Activated T-helper 1 cell treated with anti-CD3 and anti-CD28 coated beads, Interleukin-12 subunit alpha, Interleukin-12 subunit beta, Interleukin-2, Interleukin-4 antibody, amounts not matched to agents 30 ng/mL and 10 ng/mL and 1 ng/mL, durations not matched to agents 14 hours and 24 hours and 36 hours (primary cell): ENCODE results near the gene ITGAD. TPM values are rescaled to one million over a fixed set of nuclear protein-coding genes. Genes with fewer than 3 reads are reported as not detected.

ENCODE experiments used
- DNase-seq: peaks from one replicate; pipeline ENCODE4 v3.0.0; 2021; ENCODE audit warnings: low spot score
- H3K27ac Mint-ChIP-seq: one replicate; pipeline ENCODE4 v1.8.0; 2021; ENCODE audit warnings: mild to moderate bottlenecking, mixed read lengths
- H3K27me3 Mint-ChIP-seq: one replicate; pipeline ENCODE4 v1.8.0; 2022; ENCODE audit warnings: mild to moderate bottlenecking, moderate library complexity, mixed read lengths; ENCODE audit not compliant: insufficient read depth
- H3K36me3 Mint-ChIP-seq: one replicate; pipeline ENCODE4 v1.8.0; 2021; ENCODE audit warnings: low read depth, mixed read lengths
- H3K4me1 Mint-ChIP-seq: one replicate; pipeline ENCODE4 v1.8.0; 2021; ENCODE audit warnings: low read depth, mixed read lengths
- H3K4me3 Mint-ChIP-seq: one replicate; pipeline ENCODE4 v1.8.0; 2021; ENCODE audit warnings: mild to moderate bottlenecking, moderate library complexity, mixed read lengths
- H3K9me3 Mint-ChIP-seq: one replicate; pipeline ENCODE4 v1.8.0; 2021; ENCODE audit warnings: mixed read lengths
- intact Hi-C: fragments of 100-400 bp; cut with micrococcal nuclease; formaldehyde crosslinking; loops from one replicate; pipeline ENCODE4 v1.15.1; 2024
- total RNA-seq: library from RNA; stranded (reverse); gene quantifications from 2 replicates; pipeline ENCODE4 v1.2.3, GENCODE V29; 2022

The ITGAD gene
- total RNA-seq, 1 donor from 2014 or later: not detected

DNA sequence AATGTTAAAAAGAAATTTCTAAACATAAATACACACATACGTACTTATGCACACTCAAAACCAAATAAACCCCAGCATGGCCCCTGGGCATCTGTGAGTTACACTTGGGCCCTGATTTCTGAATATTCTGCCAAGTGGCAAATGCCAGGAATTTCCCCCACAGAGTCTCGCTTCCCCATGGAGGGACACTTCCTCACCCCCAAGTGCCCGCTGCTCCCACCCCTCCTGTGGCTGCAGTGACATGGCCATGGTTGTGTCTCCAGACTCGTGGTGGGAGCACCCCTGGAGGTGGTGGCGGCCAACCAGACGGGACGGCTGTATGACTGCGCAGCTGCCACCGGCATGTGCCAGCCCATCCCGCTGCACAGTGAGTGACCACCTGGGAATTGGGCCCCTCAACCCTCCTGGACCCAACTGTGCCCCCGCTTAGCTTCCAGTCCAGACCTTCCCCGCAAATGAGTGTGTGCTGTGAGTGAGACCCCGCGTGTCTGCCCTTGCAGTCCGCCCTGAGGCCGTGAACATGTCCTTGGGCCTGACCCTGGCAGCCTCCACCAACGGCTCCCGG, 4.0 kb downstream of the ITGAD start:
- H3K9me3 Mint-ChIP-seq: peaks cover 17% of the 10 kb centered on the region
- peaks cover 9% of the 10 kb centered on the region for H3K27me3 Mint-ChIP-seq
- H3K4me1 Mint-ChIP-seq: peaks cover 12% of the 10 kb centered on the region
- intact Hi-C loops: no loop called here
- no peak overlapping the region for H3K27ac Mint-ChIP-seq
- no peak overlapping the region for H3K4me3 Mint-ChIP-seq
- H3K36me3 Mint-ChIP-seq: peaks cover 6% of the 10 kb centered on the region
- no peak for DNase-seq

DNA sequence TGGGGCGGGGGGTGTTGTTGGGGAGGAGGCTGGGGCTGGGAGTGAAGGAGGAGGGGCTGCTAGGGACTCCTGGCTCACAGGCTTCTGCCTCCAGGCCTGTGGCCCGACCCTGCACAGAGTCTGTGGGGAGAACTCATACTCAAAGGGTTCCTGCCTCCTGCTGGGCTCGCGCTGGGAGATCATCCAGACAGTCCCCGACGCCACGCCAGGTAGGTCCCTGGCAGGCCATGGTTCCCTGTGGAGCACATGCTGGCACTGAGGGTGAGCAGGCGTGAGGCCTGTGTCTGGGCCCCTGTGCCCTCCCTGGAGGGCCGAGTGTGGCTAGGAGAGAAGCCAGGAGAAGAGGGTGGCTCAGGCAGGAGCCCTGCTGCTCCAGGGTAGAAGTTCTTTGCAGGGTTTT, 4.6 kb downstream of the ITGAD start:
- Mint-ChIP-seq H3K4me1 (peaks cover 15% of the 10 kb centered on the region), H3K4me3 (no peak overlapping the region), H3K36me3 (peaks cover 6% of the 10 kb centered on the region), H3K9me3 (peaks cover 17% of the 10 kb centered on the region), H3K27me3 (peaks cover 5% of the 10 kb centered on the region), H3K27ac (no peak overlapping the region)
- intact Hi-C loops: no loop called here
- no peak for DNase-seq

DNA sequence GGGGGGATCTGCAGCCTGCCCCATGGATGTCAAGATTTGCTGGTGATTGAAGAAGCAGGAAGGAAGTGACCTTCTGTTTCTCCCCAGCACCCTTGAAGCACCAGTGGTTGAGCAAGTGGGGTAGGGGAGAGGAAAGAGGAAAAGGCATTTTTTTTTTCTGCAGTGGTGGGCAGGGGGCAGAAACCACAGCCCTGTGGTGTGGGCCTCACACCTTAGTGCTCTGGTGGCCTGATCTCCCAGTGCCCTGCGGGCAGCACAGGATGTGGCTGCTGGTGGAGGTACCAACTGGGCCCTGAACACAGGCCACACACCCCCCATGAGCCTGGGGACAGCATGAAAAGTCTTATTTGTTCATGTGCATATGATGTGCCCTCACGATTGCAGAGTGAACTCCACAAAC, 7.1 kb downstream of the ITGAD start:
- Mint-ChIP-seq H3K27ac (no peak overlapping the region), H3K9me3 (peaks cover 17% of the 10 kb centered on the region), H3K27me3 (no peaks in the 10 kb centered on the region), H3K4me1 (peaks cover 17% of the 10 kb centered on the region), H3K36me3 (peaks cover 6% of the 10 kb centered on the region), H3K4me3 (no peak overlapping the region)
- intact Hi-C loops: loop anchor here (1.0 kb wide), 1 partner anchor 14 kb away; no protein-coding TSS in a partner anchor
- no peak for DNase-seq

DNA sequence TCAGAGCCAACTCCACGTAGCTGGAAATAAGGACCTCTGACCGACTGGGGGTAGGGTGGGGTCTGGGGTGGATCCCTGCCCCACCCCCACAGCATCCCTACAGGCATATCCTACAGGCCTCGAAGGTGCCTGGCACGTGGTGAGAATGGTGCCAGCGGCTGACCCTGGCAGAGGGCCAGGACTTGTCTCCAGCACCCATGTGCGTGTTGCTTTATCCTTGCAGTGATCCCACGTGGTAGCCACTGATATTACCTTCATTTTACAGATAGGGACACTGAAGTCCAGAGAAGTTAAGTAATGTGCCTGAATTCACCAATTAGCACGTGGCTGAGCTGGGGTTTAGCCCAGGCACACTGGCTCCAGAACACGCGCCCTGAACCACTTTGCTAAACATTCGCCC, 8.3 kb downstream of the ITGAD start:
- Mint-ChIP-seq H3K4me1 (peaks cover 17% of the 10 kb centered on the region), H3K9me3 (peaks cover 17% of the 10 kb centered on the region), H3K4me3 (no peak overlapping the region), H3K27me3 (no peaks in the 10 kb centered on the region), H3K36me3 (peaks cover 6% of the 10 kb centered on the region), H3K27ac (no peak overlapping the region)
- no peak for DNase-seq
- intact Hi-C loops: no loop called here

DNA sequence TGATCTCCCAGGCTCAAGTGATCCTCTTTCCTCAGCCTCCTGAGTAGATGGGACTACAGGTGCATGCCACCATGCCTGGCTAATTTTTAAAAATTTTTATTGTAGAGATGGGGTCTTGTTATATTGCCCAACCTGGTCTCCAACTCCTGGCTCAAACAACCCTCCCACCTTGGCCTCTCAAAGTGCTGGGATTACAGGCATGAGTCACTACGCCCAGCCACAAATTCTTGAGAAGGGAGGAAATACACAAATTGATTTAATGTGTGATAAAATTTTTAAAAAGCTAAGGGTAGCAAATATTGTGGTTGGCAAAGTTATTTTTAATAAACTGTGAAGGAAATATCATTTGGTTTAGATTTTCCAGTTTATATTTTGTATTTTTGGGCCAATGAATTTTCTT, 9.6 kb downstream of the ITGAD start:
- Mint-ChIP-seq H3K4me1 (peaks cover 17% of the 10 kb centered on the region), H3K27me3 (no peaks in the 10 kb centered on the region), H3K36me3 (peaks cover 6% of the 10 kb centered on the region), H3K4me3 (no peak overlapping the region), H3K27ac (no peak overlapping the region), H3K9me3 (peaks cover 17% of the 10 kb centered on the region)
- intact Hi-C loops: loop anchor here (2.0 kb wide), 1 partner anchor 18 kb away; no protein-coding TSS in a partner anchor
- DNase-seq: no peak

DNA sequence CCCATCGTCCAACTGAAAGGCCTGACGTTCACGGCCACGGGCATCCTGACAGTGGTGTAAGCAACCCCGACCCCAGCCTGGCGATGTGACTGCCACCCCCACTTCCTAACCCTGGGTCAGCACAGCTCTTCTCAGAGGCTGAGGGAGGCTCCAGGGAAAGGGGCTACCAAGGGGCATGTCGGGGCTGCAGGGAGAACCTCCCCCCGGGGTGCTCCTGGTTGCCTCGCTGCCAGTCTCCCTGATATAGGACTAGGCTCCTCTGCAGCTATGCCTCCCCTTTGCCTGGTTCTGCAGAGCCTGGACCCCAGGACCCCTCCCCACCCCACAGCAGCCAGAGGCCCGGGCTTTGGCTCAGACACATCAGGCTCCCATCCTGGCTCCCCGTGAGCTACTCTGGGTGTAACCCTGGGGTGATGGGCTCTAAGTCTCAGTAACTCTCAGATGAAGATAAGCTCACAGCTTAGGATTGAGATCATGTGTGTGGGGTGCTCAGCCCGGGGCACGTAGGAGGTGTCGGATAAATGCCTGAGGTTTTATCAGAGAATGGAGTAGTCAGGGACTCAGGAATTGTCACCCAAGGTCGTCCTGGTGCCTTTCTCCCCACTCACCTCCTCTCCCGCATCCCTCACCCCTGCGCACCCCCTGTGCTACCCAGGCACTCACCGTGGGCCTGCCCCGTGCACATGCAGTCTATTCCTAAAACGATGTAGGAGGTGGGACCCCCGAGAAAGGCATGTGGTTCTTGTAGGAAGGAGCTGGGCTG, 10.6 kb downstream of the ITGAD start:
- peaks cover 17% of the 10 kb centered on the region for H3K4me1 Mint-ChIP-seq
- peaks cover 6% of the 10 kb centered on the region for H3K36me3 Mint-ChIP-seq
- H3K9me3 Mint-ChIP-seq: peaks cover 15% of the 10 kb centered on the region
- no peak for DNase-seq
- intact Hi-C loops: loop anchor here (2.0 kb wide), 1 partner anchor 17 kb away; no protein-coding TSS in a partner anchor
- H3K27me3 Mint-ChIP-seq: peaks cover 7% of the 10 kb centered on the region
- no peak overlapping the region for H3K27ac Mint-ChIP-seq
- no peak overlapping the region for H3K4me3 Mint-ChIP-seq

DNA sequence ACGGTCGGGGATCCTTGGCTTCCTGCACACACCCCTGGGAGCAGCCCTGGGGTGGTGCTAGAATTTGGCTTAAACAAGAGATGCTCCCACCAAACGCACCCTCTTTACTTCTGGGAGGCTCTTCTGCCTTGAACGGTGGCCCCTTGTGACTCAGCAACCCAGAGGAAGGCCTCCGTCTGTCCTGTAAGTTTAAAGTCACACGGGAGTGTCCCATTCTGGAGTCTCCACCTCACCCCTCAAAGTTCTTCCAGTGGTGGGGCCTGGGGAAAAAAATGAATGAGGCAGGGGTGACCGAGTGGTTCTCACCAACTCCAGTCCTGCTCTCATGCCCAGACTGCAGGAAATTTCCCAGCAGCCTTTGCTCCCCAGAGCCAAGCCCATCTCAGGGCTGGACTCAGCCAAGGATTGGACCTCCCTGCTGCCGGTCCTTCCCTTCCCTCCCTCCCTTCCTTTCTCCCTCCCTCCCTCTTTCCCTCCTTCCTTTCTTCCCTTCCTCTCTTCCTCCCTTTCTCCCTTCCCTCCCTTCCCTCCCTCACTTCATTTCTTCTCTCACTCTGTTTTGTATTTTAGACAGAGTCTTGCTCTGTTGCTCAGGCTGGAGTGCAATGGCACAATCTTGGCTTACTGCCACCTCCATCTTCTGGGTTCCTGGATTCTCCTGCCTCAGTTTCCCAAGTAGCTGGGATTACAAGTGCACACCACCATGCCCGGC, 11.4 kb downstream of the ITGAD start:
- H3K36me3 Mint-ChIP-seq: peaks cover 6% of the 10 kb centered on the region
- no peak overlapping the region for H3K27ac Mint-ChIP-seq
- H3K4me3 Mint-ChIP-seq: no peak overlapping the region
- peaks cover 17% of the 10 kb centered on the region for H3K4me1 Mint-ChIP-seq
- DNase-seq: no peak
- peaks cover 8% of the 10 kb centered on the region for H3K9me3 Mint-ChIP-seq
- H3K27me3 Mint-ChIP-seq: peaks cover 9% of the 10 kb centered on the region
- intact Hi-C loops: no loop called here

DNA sequence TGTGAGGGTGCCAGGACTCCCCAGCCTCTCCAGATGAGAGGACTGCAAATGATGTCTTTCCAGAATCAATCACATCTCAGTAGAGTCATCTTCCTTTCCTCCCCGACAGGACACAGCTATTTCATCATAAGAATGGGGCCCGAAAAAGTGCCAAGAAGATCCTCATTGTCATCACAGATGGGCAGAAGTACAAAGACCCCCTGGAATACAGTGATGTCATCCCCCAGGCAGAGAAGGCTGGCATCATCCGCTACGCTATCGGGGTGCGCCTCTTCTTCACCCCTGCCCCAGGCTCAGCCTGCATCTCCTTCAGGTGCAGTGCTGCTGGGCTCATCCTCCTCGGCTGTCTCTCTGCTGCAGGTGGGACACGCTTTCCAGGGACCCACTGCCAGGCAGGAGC, 14.3 kb downstream of the ITGAD start:
- Mint-ChIP-seq H3K9me3 (no peaks in the 10 kb centered on the region), H3K27ac (no peak overlapping the region), H3K4me1 (peaks cover 5% of the 10 kb centered on the region), H3K36me3 (no peaks in the 10 kb centered on the region), H3K27me3 (peaks cover 16% of the 10 kb centered on the region), H3K4me3 (no peak overlapping the region)
- intact Hi-C loops: no loop called here
- no peak for DNase-seq

DNA sequence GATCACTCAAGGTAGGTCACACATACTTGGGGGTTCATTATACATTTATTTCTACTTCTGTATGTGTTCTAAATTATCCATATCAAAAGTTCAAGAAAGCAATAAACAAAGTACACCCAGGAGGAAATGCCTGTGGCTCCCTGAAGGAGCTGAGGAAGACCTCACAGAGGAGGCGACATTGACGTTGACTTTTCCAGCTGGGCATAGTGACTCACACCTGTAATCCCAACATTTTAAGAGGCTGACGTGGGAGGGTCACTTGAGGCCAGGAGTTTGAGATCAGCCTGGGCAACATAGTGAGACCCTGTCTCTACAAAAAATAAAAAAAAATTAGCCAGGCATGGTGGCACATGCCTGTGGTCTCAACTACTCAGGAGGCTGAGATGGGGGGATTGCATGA, 16.3 kb downstream of the ITGAD start:
- H3K36me3 Mint-ChIP-seq: no peaks in the 10 kb centered on the region
- no peaks in the 10 kb centered on the region for H3K9me3 Mint-ChIP-seq
- intact Hi-C loops: no loop called here
- H3K27me3 Mint-ChIP-seq: peaks cover 20% of the 10 kb centered on the region
- no peak overlapping the region for H3K27ac Mint-ChIP-seq
- H3K4me1 Mint-ChIP-seq: peaks cover 13% of the 10 kb centered on the region
- H3K4me3 Mint-ChIP-seq: no peak overlapping the region
- DNase-seq: no peak

DNA sequence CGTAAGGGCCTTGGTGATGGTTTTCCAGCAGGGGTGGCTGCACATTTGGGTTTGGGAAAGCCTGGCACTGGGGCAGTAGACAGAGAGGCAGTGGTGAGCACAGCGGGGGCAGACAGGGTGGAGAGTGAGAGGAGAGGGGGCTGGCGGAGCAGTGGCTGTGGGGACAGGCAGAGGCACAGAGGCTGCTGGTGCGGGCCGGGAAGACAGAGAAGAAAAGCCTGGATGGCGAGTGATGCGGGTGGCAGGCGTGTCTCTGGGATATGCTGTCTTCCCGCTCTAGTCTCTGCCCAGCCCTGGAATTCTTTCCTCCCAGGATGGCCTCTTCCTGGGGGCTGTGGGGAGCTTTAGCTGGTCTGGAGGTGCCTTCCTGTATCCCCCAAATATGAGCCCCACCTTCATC, 16.9 kb downstream of the ITGAD start:
- no peak for DNase-seq
- Mint-ChIP-seq H3K27ac (no peak overlapping the region), H3K4me1 (peaks cover 20% of the 10 kb centered on the region), H3K27me3 (peaks cover 20% of the 10 kb centered on the region), H3K9me3 (no peaks in the 10 kb centered on the region), H3K4me3 (no peak overlapping the region), H3K36me3 (no peaks in the 10 kb centered on the region)
- intact Hi-C loops: no loop called here

DNA sequence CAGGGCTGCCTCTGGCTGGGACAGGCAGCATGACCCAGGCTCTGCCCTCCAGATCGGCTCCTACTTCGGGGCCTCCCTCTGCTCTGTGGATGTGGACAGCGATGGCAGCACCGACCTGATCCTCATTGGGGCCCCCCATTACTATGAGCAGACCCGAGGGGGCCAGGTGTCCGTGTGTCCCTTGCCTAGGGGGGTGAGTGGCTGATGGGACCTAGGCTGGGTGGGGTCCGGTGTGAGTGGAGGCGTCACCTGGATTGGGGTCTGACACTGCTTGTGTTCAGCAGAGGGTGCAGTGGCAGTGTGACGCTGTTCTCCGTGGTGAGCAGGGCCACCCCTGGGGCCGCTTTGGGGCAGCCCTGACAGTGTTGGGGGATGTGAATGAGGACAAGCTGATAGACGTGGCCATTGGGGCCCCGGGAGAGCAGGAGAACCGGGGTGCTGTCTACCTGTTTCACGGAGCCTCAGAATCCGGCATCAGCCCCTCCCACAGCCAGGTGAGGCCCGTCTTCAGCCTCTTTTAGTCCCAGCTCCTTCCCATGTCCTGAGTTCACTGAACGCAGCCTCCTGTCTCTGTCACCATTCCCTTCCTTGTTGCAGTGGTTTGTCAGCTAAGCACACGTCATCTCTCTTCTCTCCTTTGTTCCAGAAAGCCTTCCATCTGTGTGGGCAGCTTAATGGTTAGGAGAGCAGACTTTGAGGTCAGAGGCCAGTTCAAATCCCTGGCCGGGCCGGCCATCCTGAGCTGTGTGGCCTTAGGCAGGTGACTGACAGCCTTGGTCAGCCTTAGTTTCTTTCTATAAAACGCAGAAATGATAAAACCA, 18.1 kb downstream of the ITGAD start:
- Mint-ChIP-seq H3K4me1 (peaks cover 27% of the 10 kb centered on the region), H3K36me3 (no peaks in the 10 kb centered on the region), H3K27ac (no peak overlapping the region), H3K4me3 (no peak overlapping the region), H3K27me3 (peaks cover 20% of the 10 kb centered on the region), H3K9me3 (no peaks in the 10 kb centered on the region)
- DNase-seq: no peak
- intact Hi-C loops: no loop called here

DNA sequence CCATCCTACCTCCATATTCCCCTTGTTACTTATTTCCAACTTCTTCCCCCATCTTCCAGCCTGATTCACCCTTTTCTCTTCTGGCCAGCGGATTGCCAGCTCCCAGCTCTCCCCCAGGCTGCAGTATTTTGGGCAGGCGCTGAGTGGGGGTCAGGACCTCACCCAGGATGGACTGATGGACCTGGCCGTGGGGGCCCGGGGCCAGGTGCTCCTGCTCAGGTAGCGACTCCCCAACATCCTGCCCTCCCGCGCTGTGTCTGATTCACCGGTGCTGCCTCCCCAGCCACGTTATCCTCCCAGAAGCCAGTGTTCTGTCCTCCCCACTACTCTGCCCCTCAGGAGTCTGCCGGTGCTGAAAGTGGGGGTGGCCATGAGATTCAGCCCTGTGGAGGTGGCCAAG, 19.6 kb downstream of the ITGAD start:
- Mint-ChIP-seq H3K4me3 (no peak overlapping the region), H3K9me3 (no peaks in the 10 kb centered on the region), H3K27me3 (peaks cover 22% of the 10 kb centered on the region), H3K4me1 (peaks cover 33% of the 10 kb centered on the region), H3K27ac (no peak overlapping the region), H3K36me3 (no peaks in the 10 kb centered on the region)
- intact Hi-C loops: no loop called here
- DNase-seq: no peak
